SK-N-MC (cell line): ENCODE data around the gene AGRN.

Experiments used
- EZH2 ChIP-seq: fragments of 200-600 bp; sonication (generic); IDR thresholded peaks from one replicate; pipeline ENCODE4 v1.6.1; 2017; ENCODE audit warnings: antibody characterized with exemption
- FOXP2 ChIP-seq: optimal IDR thresholded peaks from 2 replicates; pipeline ENCODE3; 2011; ENCODE audit warnings: mild to moderate bottlenecking, moderate library complexity; ENCODE audit not compliant: insufficient read depth; ENCODE audit errors: extremely low read length, control extremely low read depth
- POLR2AphosphoS5 ChIP-seq: IDR thresholded peaks from 2 replicates; pipeline ENCODE4 v1.6.1; 2012; ENCODE audit warnings: mild to moderate bottlenecking, low read depth, low read length, borderline replicate concordance

DNA sequence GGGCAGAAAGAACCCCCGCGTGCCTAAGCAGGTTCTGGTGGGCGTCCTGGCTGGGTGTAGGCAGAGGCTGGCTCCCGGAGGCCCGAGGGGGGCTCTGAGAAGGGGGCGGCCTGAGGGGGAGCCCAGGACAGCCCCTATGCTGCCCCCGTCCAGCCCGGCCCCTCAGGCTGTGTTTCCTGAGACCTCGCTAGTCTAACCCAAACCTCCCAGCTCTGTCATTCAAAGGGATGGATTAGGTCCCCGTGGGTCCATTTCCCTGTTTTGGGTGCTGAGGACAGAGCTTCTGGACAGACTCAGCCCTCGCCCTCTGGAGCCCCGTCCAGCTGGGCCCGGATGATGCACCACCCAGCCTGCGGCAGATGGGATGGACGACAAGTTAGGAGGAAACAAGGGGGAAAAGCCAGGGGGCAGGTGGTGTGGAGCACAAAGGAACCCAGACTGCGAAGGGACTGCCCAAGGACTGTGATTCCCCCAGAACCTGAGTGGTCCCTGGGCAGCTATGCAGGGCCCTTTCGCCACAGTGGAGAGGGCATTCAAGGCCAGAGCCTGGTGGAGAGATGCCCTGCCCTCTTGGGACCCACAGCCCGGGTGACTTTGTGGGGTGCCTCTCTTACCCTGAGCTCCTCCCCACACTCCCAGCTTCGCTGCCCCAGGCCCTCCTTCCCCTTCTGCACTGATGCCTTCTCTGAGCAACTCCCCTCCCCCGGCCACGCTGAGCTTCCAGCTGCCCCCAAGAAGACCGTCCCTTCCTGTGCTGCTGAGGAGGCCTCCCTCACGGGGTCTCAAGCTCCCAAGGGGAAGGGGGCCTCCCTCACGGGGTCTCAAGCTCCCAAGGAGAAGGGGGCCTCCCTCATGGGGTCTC lies 22.8 kb upstream of the AGRN start:
- TF ChIP-seq FOXP2 (no peak), POLR2AphosphoS5 (no peak), EZH2 (no peak)
